ENCODE measurements around the gene FBLN5. TPM values are rescaled to one million over a fixed set of nuclear protein-coding genes. Genes with fewer than 3 reads are reported as not detected.

FBLN5 gene
- polyA plus RNA-seq, 1 of the 3 experiments (the other 2 are of a cell fraction): 39.8 TPM

DNA sequence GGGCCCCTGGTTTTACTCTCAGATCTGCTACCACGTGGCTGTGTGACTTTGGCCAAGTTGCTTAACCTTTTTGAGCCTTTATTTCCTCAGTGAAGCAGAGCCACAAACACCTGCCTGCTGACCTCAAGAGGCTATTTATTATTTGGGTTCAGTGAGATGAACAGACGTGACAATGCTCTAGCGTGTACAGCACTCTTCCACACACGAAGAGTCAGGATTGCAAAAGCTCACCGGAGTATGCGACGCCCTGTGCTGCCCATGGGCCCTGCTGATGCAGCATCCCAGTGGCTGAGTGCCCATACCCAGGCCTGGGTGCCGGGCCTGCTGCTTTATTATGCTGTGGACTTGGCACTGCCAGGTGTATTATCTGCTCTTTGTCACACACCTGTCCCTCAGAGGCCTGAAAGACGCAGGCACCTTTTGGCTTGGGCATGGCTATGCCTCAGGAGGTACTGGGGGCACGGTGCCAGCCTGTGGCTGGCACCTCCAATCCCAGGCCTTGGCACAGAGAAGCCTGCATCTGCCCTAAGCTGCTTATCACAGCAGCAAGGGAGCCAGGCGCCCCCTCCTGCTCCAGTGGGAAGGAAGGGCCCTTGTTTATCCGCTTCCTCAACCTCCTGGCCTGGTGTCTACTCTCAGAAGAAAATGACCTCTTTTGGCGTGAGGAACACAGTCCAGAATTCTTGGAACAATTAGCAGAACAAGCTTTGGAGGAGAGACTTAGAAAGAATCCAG, 57.9 kb downstream of the FBLN5 start:
- no peaks in the 10 kb centered on the region for H3K9me3 ChIP-seq
- no peak for DNase-seq
- no peak overlapping the region for H3K4me3 ChIP-seq (ENCODE audit: low read depth in 2 of 2, low read length in 1 of 2)
- H3K27me3 ChIP-seq (ENCODE audit: insufficient read depth): no peaks in the 10 kb centered on the region
- no peaks in the 10 kb centered on the region for H3F3A ChIP-seq (replicated peaks; ENCODE audit: insufficient read depth)
- TF ChIP-seq MXI1 (IDR thresholded peaks at IDR 0.05; ENCODE audit: low read depth, low read length) (no peak), FOXM1 (IDR thresholded peaks at IDR 0.05; ENCODE audit: low read depth) (no peak), POLR2AphosphoS5 (IDR thresholded peaks at IDR 0.05; ENCODE audit: low read depth, low read length) (no peak), CHD2 (IDR thresholded peaks at IDR 0.05; ENCODE audit: low read length, partially characterized antibody) (no peak), EZH2phosphoT487 (IDR thresholded peaks at IDR 0.05; ENCODE audit: borderline replicate concordance, low read depth) (no peak), FOSL2 (IDR thresholded peaks at IDR 0.05; ENCODE audit: borderline replicate concordance, low read depth) (no peak), GABPA (IDR thresholded peaks at IDR 0.05; ENCODE audit: low read depth) (no peak)
- TF ChIP-seq, protein P1, sequence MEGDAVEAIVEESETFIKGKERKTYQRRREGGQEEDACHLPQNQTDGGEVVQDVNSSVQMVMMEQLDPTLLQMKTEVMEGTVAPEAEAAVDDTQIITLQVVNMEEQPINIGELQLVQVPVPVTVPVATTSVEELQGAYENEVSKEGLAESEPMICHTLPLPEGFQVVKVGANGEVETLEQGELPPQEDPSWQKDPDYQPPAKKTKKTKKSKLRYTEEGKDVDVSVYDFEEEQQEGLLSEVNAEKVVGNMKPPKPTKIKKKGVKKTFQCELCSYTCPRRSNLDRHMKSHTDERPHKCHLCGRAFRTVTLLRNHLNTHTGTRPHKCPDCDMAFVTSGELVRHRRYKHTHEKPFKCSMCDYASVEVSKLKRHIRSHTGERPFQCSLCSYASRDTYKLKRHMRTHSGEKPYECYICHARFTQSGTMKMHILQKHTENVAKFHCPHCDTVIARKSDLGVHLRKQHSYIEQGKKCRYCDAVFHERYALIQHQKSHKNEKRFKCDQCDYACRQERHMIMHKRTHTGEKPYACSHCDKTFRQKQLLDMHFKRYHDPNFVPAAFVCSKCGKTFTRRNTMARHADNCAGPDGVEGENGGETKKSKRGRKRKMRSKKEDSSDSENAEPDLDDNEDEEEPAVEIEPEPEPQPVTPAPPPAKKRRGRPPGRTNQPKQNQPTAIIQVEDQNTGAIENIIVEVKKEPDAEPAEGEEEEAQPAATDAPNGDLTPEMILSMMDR (IDR thresholded peaks at IDR 0.05): no peak
- TF ChIP-seq, protein P2, sequence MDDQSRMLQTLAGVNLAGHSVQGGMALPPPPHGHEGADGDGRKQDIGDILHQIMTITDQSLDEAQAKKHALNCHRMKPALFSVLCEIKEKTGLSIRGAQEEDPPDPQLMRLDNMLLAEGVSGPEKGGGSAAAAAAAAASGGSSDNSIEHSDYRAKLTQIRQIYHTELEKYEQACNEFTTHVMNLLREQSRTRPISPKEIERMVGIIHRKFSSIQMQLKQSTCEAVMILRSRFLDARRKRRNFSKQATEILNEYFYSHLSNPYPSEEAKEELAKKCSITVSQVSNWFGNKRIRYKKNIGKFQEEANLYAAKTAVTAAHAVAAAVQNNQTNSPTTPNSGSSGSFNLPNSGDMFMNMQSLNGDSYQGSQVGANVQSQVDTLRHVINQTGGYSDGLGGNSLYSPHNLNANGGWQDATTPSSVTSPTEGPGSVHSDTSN (IDR thresholded peaks at IDR 0.05): no peak
- no peaks in the 10 kb centered on the region for H3K79me2 ChIP-seq (ENCODE audit: insufficient read depth)
- H3K36me3 ChIP-seq (replicated peaks in 1 of 2; ENCODE audit: control insufficient read depth in 1 of 2, insufficient read depth in 2 of 2, low read length in 1 of 2): peaks cover 8 to 59% of the 10 kb centered on the region in 2 experiments
- H3K27ac ChIP-seq (ENCODE audit: low read depth in 2 of 2, low read length in 1 of 2): no peak overlapping the region
- POLR2A ChIA-PET: no interaction called here
- CTCF ChIA-PET: no interaction called here
- no peak overlapping the region for H3K4me2 ChIP-seq
- no peak overlapping the region for H2AFZ ChIP-seq (ENCODE audit: low read depth)
- no peaks in the 10 kb centered on the region for H3K9me2 ChIP-seq
- WGBS (ENCODE audit: low lambda C conversion rate): 72% methylated on average over 8 of the region's 13 CpGs
- H3K4me1 ChIP-seq (ENCODE audit: control insufficient read depth in 1 of 2, insufficient read depth in 2 of 2, low read depth in 1 of 2, low read length in 1 of 2): no peaks in the 10 kb centered on the region
- H3K9ac ChIP-seq: no peak overlapping the region
- H4K20me1 ChIP-seq (ENCODE audit: insufficient read depth): no peaks in the 10 kb centered on the region

GRCh38 chr14:91888641-91889476, 58.6 kb downstream of the FBLN5 start:
- ChIA-PET POLR2A (no interaction called here), CTCF (no interaction called here)
- WGBS (ENCODE audit: low lambda C conversion rate): 58% methylated on average over 6 of the region's 10 CpGs
- DNase-seq: no peak
- TF ChIP-seq RXRA (IDR thresholded peaks at IDR 0.05; ENCODE audit: borderline replicate concordance, low read depth) (no peak), FOXM1 (IDR thresholded peaks at IDR 0.05; ENCODE audit: low read depth) (no peak), USF2 (IDR thresholded peaks at IDR 0.05; ENCODE audit: borderline replicate concordance, low read depth, low read length) (no peak), CHD2 (IDR thresholded peaks at IDR 0.05; ENCODE audit: low read length, partially characterized antibody) (no peak)
- TF ChIP-seq, protein P3, sequence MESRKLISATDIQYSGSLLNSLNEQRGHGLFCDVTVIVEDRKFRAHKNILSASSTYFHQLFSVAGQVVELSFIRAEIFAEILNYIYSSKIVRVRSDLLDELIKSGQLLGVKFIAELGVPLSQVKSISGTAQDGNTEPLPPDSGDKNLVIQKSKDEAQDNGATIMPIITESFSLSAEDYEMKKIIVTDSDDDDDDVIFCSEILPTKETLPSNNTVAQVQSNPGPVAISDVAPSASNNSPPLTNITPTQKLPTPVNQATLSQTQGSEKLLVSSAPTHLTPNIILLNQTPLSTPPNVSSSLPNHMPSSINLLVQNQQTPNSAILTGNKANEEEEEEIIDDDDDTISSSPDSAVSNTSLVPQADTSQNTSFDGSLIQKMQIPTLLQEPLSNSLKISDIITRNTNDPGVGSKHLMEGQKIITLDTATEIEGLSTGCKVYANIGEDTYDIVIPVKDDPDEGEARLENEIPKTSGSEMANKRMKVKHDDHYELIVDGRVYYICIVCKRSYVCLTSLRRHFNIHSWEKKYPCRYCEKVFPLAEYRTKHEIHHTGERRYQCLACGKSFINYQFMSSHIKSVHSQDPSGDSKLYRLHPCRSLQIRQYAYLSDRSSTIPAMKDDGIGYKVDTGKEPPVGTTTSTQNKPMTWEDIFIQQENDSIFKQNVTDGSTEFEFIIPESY (IDR thresholded peaks at IDR 0.05; ENCODE audit: borderline replicate concordance, low read depth): no peak
- H3K4me1 ChIP-seq (ENCODE audit: control insufficient read depth in 1 of 2, insufficient read depth in 2 of 2, low read depth in 1 of 2, low read length in 1 of 2): no peaks in the 10 kb centered on the region
- no peak overlapping the region for H3K27ac ChIP-seq (ENCODE audit: low read depth in 2 of 2, low read length in 1 of 2)
- H3K79me2 ChIP-seq (ENCODE audit: insufficient read depth): no peaks in the 10 kb centered on the region
- H3K9ac ChIP-seq: no peak overlapping the region
- peaks cover 8 to 65% of the 10 kb centered on the region in 2 experiments for H3K36me3 ChIP-seq (replicated peaks in 1 of 2; ENCODE audit: control insufficient read depth in 1 of 2, insufficient read depth in 2 of 2, low read length in 1 of 2)
- no peak overlapping the region for H3K4me3 ChIP-seq (ENCODE audit: low read depth in 2 of 2, low read length in 1 of 2)
- H3K9me3 ChIP-seq: no peaks in the 10 kb centered on the region
- H3F3A ChIP-seq (replicated peaks; ENCODE audit: insufficient read depth): no peaks in the 10 kb centered on the region
- no peaks in the 10 kb centered on the region for H3K9me2 ChIP-seq
- H3K27me3 ChIP-seq (ENCODE audit: insufficient read depth): no peaks in the 10 kb centered on the region
- no peaks in the 10 kb centered on the region for H4K20me1 ChIP-seq (ENCODE audit: insufficient read depth)
- no peak overlapping the region for H2AFZ ChIP-seq (ENCODE audit: low read depth)
- H3K4me2 ChIP-seq: no peak overlapping the region
